Mesenchymal stem cell (in vitro differentiated cells and primary cell): Measurements from ENCODE around the gene IFT52.

Experiments used
- DNase-seq: peaks from one replicate; pipeline ENCODE4 v3.0.0-alpha.2; 2013
- H2AFZ ChIP-seq: one replicate; pipeline ENCODE4 v1.6.1; 2013; ENCODE audit warnings: low read depth, mild to moderate bottlenecking, control low read depth, inconsistent platforms, low read length, moderate library complexity
- H2AK5ac ChIP-seq: 2 replicates; pipeline ENCODE4 v1.6.1; 2013; ENCODE audit warnings: low read length, moderate library complexity, mild to moderate bottlenecking, inconsistent platforms; ENCODE audit not compliant: severe bottlenecking
- H2BK120ac ChIP-seq: one replicate; pipeline ENCODE4 v1.6.1; 2013; ENCODE audit warnings: low read depth, mild to moderate bottlenecking, inconsistent platforms, low read length, moderate library complexity
- H2BK12ac ChIP-seq, 2 experiments: one replicate each; pipeline ENCODE4 v1.6.1; 2013; ENCODE audit warnings: inconsistent platforms in 2 of 2, low read length in 2 of 2, mild to moderate bottlenecking in 2 of 2, moderate library complexity in 2 of 2, control low read depth in 1 of 2
- H2BK15ac ChIP-seq: one replicate; pipeline ENCODE4 v1.6.1; 2013; ENCODE audit warnings: mild to moderate bottlenecking, low read depth, inconsistent platforms; ENCODE audit not compliant: poor library complexity, severe bottlenecking
- H2BK5ac ChIP-seq: 2 replicates; pipeline ENCODE4 v1.6.1; 2013; ENCODE audit warnings: low read depth, mild to moderate bottlenecking, low read length, control low read depth, inconsistent platforms; ENCODE audit not compliant: poor library complexity, severe bottlenecking
- H3K14ac ChIP-seq, 2 experiments: one replicate each; pipeline ENCODE4 v1.6.1; 2013; ENCODE audit warnings: inconsistent platforms in 2 of 2, low read length in 2 of 2, control low read depth in 1 of 2, mild to moderate bottlenecking in 1 of 2, moderate library complexity in 1 of 2
- H3K18ac ChIP-seq, 2 experiments: one replicate each; pipeline ENCODE4 v1.6.1; 2013; ENCODE audit warnings: inconsistent platforms in 2 of 2, low read length in 2 of 2, control low read depth in 1 of 2, low read depth in 1 of 2, mild to moderate bottlenecking in 1 of 2
- H3K23ac ChIP-seq, 2 experiments: one replicate each; pipeline ENCODE4 v1.6.1; 2013; ENCODE audit warnings: inconsistent platforms in 2 of 2, low read length in 2 of 2, mild to moderate bottlenecking in 2 of 2, moderate library complexity in 2 of 2, control low read depth in 1 of 2
- H3K27ac ChIP-seq: 2 replicates; pipeline ENCODE4 v1.5.1; 2013; ENCODE audit warnings: mild to moderate bottlenecking, moderate library complexity, low read length, control low read depth, inconsistent platforms; ENCODE audit not compliant: poor library complexity, severe bottlenecking
- H3K27me3 ChIP-seq, 2 experiments: 2 replicates each; pipeline versions ENCODE4 v1.6.1 to v1.7.0; 2013; ENCODE audit warnings: low read length in 2 of 2, mild to moderate bottlenecking in 2 of 2, moderate library complexity in 2 of 2, control low read depth in 1 of 2, inconsistent platforms in 1 of 2; ENCODE audit not compliant: control insufficient read depth in 1 of 2, insufficient read depth in 1 of 2
- H3K36me3 ChIP-seq, 2 experiments: 2 replicates each; pipeline versions ENCODE4 v1.6.1 to v1.7.0; 2013; ENCODE audit warnings: low read length in 2 of 2, control low read depth in 1 of 2, inconsistent platforms in 1 of 2, low read depth in 1 of 2, mild to moderate bottlenecking in 1 of 2; ENCODE audit not compliant: insufficient read depth in 2 of 2, control insufficient read depth in 1 of 2
- H3K4ac ChIP-seq, 2 experiments: one replicate each; pipeline ENCODE4 v1.6.1; 2013; ENCODE audit warnings: inconsistent platforms in 2 of 2, low read length in 2 of 2, mild to moderate bottlenecking in 2 of 2, moderate library complexity in 2 of 2, control low read depth in 1 of 2, low read depth in 1 of 2
- H3K4me1 ChIP-seq: 2 replicates; pipeline ENCODE4 v1.6.1; 2013; ENCODE audit warnings: low read depth, low read length, control low read depth; ENCODE audit not compliant: control insufficient read depth, insufficient read depth
- H3K4me2 ChIP-seq: 2 replicates; pipeline ENCODE4 v1.6.1; 2013; ENCODE audit warnings: low read length, mild to moderate bottlenecking, inconsistent platforms; ENCODE audit not compliant: poor library complexity, severe bottlenecking
- H3K4me3 ChIP-seq, 2 experiments: 2 replicates each; pipeline versions ENCODE4 v1.5.1 to v1.7.0; 2013; ENCODE audit warnings: low read length in 2 of 2, mild to moderate bottlenecking in 2 of 2, control low read depth in 1 of 2, low read depth in 1 of 2; ENCODE audit not compliant: insufficient read depth in 1 of 2
- H3K79me1 ChIP-seq: replicated peaks from 2 replicates; pipeline ENCODE4 v1.6.1; 2013; ENCODE audit warnings: mild to moderate bottlenecking, control low read depth, low read length, inconsistent platforms; ENCODE audit not compliant: poor library complexity, severe bottlenecking
- H3K9ac ChIP-seq: 2 replicates; pipeline ENCODE4 v1.7.0; 2013; ENCODE audit warnings: mild to moderate bottlenecking, low read length, moderate library complexity
- H3K9me3 ChIP-seq: 2 replicates; pipeline ENCODE4 v1.7.0; 2013; ENCODE audit warnings: mild to moderate bottlenecking, low read length; ENCODE audit not compliant: control insufficient read depth
- H4K8ac ChIP-seq: one replicate; pipeline ENCODE4 v1.6.1; 2013; ENCODE audit warnings: inconsistent platforms, mild to moderate bottlenecking, low read length, moderate library complexity
- H4K91ac ChIP-seq: one replicate; pipeline ENCODE4 v1.6.1; 2013; ENCODE audit warnings: mild to moderate bottlenecking, low read length, inconsistent platforms
- WGBS: methylation state at CpG from one replicate; pipeline ENCODE4 v1.1.7; 2013; ENCODE audit warnings: mixed read lengths; 5-methylcytosine and 5-hydroxymethylcytosine counted together

Gene IFT52

DNA sequence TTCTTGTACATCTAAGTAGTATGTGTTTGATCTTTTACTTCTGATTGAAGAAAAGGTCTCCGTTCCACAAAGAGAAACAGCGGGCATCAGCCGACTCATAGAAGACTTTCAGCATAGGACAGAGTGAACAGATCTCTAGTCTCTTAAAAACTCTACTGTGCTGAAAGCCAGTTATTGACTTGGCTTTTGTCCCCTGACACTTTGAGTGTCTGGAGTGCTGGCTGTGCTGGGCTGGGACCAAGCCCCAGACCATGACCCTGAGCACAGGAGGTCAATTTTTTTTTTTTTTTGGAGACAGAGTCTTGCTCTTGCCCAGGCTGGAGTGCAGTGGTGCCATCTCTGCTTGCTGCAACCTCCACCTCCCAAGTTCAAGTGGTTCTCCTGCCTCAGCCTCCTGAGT lies 104.0 kb downstream of the IFT52 start:
- Histone ChIP-seq H3K14ac (no peak overlapping the region), H3K4ac (no peak overlapping the region), H2BK120ac (no peak overlapping the region), H2AK5ac (no peak overlapping the region), H4K8ac (no peak overlapping the region), H3K4me2 (no peak overlapping the region), H3K18ac (no peak overlapping the region), H2BK15ac (no peak overlapping the region), H2BK5ac (no peak overlapping the region), H3K23ac (no peak overlapping the region), H3K4me1 (peaks cover 3% of the 10 kb centered on the region), H4K91ac (no peak overlapping the region), H3K36me3 (peaks cover 0 to 2% of the 10 kb centered on the region in 2 experiments), H3K9me3 (no peaks in the 10 kb centered on the region), H2AFZ (no peak overlapping the region), H3K4me3 (no peak overlapping the region), H3K9ac (no peak overlapping the region), H3K79me1 (peaks cover 5% of the 10 kb centered on the region), H2BK12ac (no peak overlapping the region), H3K27me3 (no peaks in the 10 kb centered on the region), H3K27ac (no peak overlapping the region)
- WGBS = 95% methylated on average over 3 of the region's 3 CpGs
- DNase-seq = no peak

DNA sequence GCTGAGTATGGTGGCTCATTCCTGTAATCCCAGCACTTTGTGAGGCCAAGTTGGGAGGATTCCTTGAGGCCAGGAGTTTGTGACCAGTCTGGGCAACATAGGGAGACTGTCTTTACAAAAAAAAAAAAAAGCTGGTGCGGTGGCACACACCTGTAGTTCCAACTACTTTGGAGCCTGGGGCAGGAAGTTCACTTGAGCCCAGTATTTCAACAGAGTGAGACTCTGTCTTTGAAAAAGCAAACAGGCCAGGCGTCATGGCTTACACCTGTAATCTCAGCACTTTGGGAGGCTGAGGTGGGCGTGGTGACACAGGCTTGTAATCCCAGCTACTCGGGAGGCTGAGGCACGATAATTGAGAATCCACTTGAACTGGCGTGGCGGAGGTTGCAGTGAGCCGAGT lies 104.8 kb downstream of the IFT52 start:
- no peak overlapping the region for H3K4me2 ChIP-seq
- no peak overlapping the region for H4K91ac ChIP-seq
- DNase-seq = no peak
- no peak overlapping the region for H3K18ac ChIP-seq
- H3K4me3 ChIP-seq = no peak overlapping the region
- no peak overlapping the region for H3K4ac ChIP-seq
- no peak overlapping the region for H4K8ac ChIP-seq
- no peak overlapping the region for H3K9ac ChIP-seq
- H2BK5ac ChIP-seq = no peak overlapping the region
- no peaks in the 10 kb centered on the region for H3K9me3 ChIP-seq
- H2AFZ ChIP-seq = no peak overlapping the region
- no peak overlapping the region for H3K27ac ChIP-seq
- no peak overlapping the region for H2BK12ac ChIP-seq
- H2AK5ac ChIP-seq = no peak overlapping the region
- WGBS = 97% methylated on average over 8 of the region's 8 CpGs
- H3K23ac ChIP-seq = no peak overlapping the region
- H2BK120ac ChIP-seq = no peak overlapping the region
- H2BK15ac ChIP-seq = no peak overlapping the region
- no peaks in the 10 kb centered on the region for H3K27me3 ChIP-seq
- peaks cover 3% of the 10 kb centered on the region for H3K4me1 ChIP-seq
- no peak overlapping the region for H3K14ac ChIP-seq
- peaks cover 6% of the 10 kb centered on the region for H3K79me1 ChIP-seq
- peaks cover 0 to 10% of the 10 kb centered on the region in 2 experiments for H3K36me3 ChIP-seq
